Right kidney (tissue), 1 donor: Measurements from ENCODE around the gene NOVA1.

Experiments
- DNase-seq: peaks from one replicate; pipeline ENCODE4 v3.0.0-alpha.2; 2016

The NOVA1 gene

GRCh38 chr14:26594756-26595545 is 2.9 kb downstream of the NOVA1 start:
- no peak for DNase-seq

DNA sequence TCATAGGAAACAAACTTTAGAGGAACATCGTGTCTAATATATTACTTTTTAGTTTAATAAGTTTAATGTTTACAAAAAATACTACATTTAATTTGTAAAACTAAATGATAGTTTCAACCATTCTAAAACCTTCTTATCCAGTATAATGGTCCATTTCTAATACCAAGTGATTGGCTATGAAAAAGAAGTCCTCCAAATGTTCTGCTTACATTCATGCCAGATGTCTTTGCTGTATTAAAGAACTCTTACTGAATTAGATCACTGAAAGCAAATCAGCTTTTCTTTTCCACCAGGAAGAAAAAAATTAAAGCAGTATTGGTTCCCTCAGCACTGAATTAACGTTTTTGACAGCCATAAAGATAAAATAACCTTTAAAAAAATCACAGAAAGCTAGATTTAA is 3.7 kb downstream of the NOVA1 start:
- no peak for DNase-seq

GRCh38 chr14:26593357-26593756 is 4.5 kb downstream of the NOVA1 start:
- no peak for DNase-seq

GRCh38 chr14:26589925-26590324 is 7.9 kb downstream of the NOVA1 start:
- DNase-seq = no peak

- DNase-seq = no peak
These were observed 20.1 kb downstream of the NOVA1 start for GRCh38 chr14:26577711-26578110.

DNA sequence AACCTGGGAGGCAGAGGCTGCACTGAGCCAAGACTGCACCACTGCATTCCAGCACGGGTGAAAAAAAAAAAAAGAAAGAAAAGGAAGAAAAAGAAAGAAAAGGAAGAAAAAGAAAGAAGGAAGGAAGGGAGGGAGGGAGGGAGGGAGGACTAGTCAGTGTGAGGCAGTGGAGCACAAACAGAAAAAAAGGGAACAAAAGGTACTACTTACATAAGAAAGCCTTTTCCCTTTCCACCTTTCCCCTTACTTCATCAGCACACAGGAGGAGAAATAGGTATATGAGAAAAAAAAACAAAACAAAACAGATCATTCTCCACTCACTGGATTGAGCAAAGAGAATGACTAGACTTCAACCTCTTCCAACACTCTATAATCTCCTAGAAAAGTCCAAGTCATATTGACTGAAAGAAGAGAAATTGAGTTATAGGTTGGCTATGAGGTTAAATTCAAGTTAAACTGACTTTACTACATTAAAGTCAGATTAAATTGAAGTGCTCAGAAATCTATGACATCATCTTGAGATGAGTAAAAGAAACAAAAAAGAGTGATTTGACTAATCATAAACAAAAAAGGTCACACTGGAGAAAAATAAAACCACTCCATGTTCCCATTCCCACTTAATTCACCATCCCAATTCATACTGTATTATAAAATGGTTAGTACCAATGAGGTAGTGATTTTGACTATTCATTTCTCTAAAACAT is 43.6 kb downstream of the NOVA1 start:
- DNase-seq = no peak

DNA sequence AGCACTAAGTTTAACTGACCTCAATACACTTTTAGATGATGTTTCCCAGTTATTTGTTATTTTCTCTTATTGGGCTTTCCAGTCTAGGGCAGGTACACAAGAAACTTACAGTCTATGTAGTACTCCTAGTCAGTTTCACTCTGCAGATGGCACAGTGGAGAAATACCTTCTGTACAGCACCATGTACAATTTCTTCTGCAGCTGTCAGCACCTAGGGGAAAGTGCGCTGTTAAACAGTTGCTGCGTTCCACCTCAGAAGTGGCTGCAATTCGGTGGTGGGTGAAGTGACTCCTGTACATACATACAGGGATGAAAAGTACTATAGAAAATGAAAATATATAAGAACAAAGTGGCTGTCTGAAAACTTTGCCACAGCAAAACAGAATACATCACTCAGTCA is 48.3 kb downstream of the NOVA1 start:
- DNase-seq = no peak

DNA sequence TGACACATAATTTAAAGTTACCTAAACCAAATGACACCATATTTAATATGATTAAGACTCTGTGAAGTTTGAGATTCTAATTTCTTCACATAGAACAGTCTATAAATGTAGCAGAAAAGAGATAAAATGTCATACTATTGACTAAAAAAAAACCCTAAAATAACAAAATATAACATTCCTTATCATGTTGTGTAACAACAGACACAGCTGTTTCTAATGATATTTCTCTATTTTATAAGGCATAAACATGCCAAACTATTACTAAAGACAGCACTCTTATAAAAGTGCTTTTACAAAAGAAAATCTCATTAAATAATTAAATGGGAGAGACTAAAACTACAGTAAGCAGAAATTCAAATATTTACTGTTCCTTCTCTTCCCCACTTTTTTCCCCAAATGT is 49.4 kb downstream of the NOVA1 start:
- no peak for DNase-seq

- DNase-seq = no peak
These were observed 59.7 kb downstream of the NOVA1 start for GRCh38 chr14:26538176-26538575.

GRCh38 chr14:26531894-26532293 is 65.9 kb downstream of the NOVA1 start:
- no peak for DNase-seq

DNA sequence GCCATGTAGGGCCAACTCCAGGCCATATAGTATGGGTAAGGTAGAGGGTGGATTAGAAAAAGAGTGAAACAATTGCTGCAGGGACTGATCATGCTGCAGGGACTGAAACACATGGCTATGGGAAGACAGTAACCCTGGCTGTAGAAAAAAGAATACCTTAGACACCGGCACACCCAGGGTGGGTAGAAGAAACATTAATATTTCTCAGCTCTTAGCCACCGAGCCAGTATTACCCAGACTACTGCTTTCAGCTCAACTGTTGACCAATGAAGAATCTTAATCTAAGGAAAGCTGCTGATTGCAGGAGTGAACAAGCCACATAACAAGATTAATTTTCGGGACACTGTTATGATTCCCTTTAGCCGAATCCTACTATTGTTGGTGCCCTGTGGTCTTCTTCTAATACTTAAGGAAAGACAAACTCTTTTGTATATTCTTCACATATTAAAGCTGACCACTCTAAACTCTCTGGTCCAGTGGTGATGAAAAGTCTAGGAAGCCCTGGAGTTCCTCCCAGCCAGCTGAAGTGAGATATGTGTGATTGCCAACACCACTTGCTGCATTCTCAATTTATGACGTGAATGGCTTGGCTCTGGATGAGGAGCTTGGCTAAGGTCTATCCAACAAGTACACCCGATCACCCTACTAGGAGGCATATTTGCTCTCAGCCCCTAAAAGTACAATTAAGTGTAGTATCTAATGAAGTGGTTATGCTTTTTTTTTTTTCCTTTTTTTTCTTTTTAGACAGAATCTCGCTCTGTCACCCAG is 69.2 kb downstream of the NOVA1 start:
- no peak for DNase-seq

DNA sequence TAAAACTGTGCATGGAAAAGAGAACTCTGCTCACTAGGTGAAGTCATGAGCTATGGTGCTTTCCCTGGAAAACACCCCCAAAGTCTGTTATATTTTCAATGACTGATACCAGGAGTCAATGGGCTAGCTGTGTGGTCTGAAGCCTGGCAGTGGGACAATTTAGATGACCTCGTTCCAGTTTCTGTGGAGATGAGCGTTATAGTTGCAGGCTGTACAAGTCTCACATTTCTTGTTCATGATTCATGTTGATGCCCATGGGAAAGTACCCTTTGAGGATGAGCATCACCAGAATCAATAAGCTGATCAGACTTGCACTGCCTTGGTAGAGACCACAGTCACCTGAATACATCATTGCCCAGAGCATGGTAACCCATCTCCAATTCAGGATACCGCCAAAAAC is 70.7 kb downstream of the NOVA1 start:
- no peak for DNase-seq

DNA sequence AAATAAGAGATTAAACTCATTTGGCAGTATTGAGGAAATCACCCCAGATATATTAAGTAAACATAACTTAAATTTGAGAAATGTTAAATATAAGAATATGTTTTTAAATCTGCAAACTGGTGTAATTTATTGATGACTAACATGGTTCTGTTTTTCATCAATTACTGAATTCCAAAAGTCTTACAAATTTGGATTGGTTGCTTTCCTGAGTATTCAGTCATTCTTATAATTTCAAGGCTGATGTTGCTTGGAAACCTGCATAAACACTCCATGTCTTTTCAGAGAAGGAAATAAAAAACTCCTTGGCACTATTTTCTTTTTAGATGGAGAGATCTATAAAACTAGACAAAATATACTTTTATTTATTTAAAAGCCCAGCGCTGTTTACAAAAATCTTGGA is 71.7 kb downstream of the NOVA1 start:
- no peak for DNase-seq

DNA sequence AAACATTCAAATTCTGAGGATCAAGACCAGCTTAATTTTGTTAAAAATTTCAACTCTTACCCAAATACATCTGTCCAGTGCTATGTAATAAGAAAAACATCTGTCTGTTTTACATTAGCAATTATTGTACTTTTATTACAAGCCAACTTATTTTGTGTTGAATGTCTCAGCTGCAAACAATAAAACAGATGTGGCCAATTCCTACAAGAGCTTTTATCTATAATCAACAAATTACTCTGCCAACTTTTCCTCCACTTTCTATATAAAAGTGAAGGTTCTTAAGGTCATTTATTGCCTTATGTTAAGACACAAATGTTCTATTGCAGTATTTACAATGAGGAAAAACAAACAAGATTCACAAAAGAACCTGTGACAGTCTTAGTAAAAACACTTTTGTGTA is 72.7 kb downstream of the NOVA1 start:
- DNase-seq = no peak

- no peak for DNase-seq
These were observed 74.9 kb downstream of the NOVA1 start for GRCh38 chr14:26522967-26523366.

- no peak for DNase-seq
These were observed 80.1 kb downstream of the NOVA1 start for GRCh38 chr14:26517771-26518170.

GRCh38 chr14:26500028-26500427 is 97.8 kb downstream of the NOVA1 start:
- DNase-seq = no peak

- DNase-seq = no peak
These were observed 98.3 kb downstream of the NOVA1 start for GRCh38 chr14:26499546-26499945.

GRCh38 chr14:26486922-26487321 is 110.9 kb downstream of the NOVA1 start:
- DNase-seq = no peak

GRCh38 chr14:26484562-26484961 is 113.3 kb downstream of the NOVA1 start:
- no peak for DNase-seq

DNA sequence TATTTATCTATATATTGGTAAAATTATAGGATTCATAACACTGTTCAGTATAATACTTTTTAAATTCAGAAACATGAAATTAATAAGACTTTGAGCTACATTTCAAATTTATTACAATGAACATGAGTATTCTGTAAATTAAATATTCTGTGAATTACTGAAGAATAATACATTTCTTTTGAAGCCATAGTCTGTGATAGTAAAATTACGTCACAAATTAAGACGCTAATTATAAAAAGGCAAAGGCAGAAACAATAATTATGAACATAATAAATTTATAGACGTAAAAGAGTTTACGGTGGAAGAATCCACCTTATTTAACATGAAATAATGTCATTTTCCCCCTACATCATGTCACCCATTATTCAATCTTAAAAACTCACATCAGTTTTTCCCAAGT is 118.9 kb downstream of the NOVA1 start:
- DNase-seq = no peak

- no peak for DNase-seq
These were observed 131.0 kb downstream of the NOVA1 start for GRCh38 chr14:26466862-26467261.

GRCh38 chr14:26463136-26463535 is 134.7 kb downstream of the NOVA1 start:
- DNase-seq = no peak
